H1 (cell line): ENCODE measurements around the gene TNS1. TPM values are rescaled to one million over a fixed set of nuclear protein-coding genes. Genes with fewer than 3 reads are reported as not detected.

ENCODE experiments used
- CTCF ChIA-PET: fragments of 300-600 bp; sonication (Branson Sonifier 250); formaldehyde crosslinking; loops from one replicate; lab custom pipeline; 2021; ENCODE audit not compliant: partially characterized antibody; lab: Charles Lee
- POLR2A ChIA-PET: fragments of 300-600 bp; sonication (Branson Sonifier 250); formaldehyde crosslinking; loops from one replicate; lab custom pipeline; 2021; ENCODE audit warnings: inconsistent platforms; ENCODE audit not compliant: partially characterized antibody; lab: Charles Lee
- DNase-seq, 2 experiments: peaks; one replicate each; pipeline versions ENCODE4 v3.0.0 to v3.0.0-alpha.2; 2010 to 2022; ENCODE audit warnings: low spot score in 2 of 2, low read depth in 1 of 2, mixed read lengths in 1 of 2
- FAIRE-seq: peaks from 2 replicates; lab custom pipeline; 2011; peaks lifted over from hg19 to GRCh38; lab: Jason Lieb, UNC
- H2AFZ ChIP-seq: 2 replicates; pipeline ENCODE4 v1.8.1; 2012; ENCODE audit warnings: low read length, inconsistent platforms
- H2AK5ac ChIP-seq: 2 replicates; pipeline ENCODE4 v1.6.1; 2013; ENCODE audit warnings: low read depth, low read length
- H2BK120ac ChIP-seq: replicated peaks from 2 replicates; pipeline ENCODE3; 2013; ENCODE audit warnings: low read depth, low read length, inconsistent platforms
- H2BK12ac ChIP-seq: 2 replicates; pipeline ENCODE4 v1.6.1; 2013; ENCODE audit warnings: low read depth, low read length
- H2BK15ac ChIP-seq: 2 replicates; pipeline ENCODE4 v1.6.1; 2013; ENCODE audit warnings: low read length
- H2BK20ac ChIP-seq: 2 replicates; pipeline ENCODE4 v1.6.1; 2013; ENCODE audit warnings: low read length
- H2BK5ac ChIP-seq: 2 replicates; pipeline ENCODE4 v1.6.1; 2013; ENCODE audit warnings: low read depth, low read length
- H3K14ac ChIP-seq: 2 replicates; pipeline ENCODE4 v1.6.1; 2013; ENCODE audit warnings: inconsistent platforms; ENCODE audit not compliant: insufficient read length
- H3K18ac ChIP-seq: 2 replicates; pipeline ENCODE4 v1.6.1; 2013; ENCODE audit warnings: low read length; ENCODE audit errors: extremely low read depth
- H3K23ac ChIP-seq: 2 replicates; pipeline ENCODE4 v1.6.1; 2013; ENCODE audit warnings: inconsistent platforms; ENCODE audit not compliant: insufficient read length
- H3K23me2 ChIP-seq: 2 replicates; pipeline ENCODE4 v1.6.1; 2013; ENCODE audit warnings: low read depth, low read length
- H3K27ac ChIP-seq: 2 replicates; pipeline ENCODE4 v1.6.1; 2011; ENCODE audit warnings: low read depth, low read length, inconsistent platforms
- H3K27me3 ChIP-seq, 4 experiments: replicated peaks in 1 of 4; 1 replicate in 1 of 4; 2 replicates in 3 of 4; pipeline versions ENCODE4 v1.6.1 to v1.8.1; 2011 to 2013; ENCODE audit warnings: low read length in 3 of 4, mild to moderate bottlenecking in 3 of 4, inconsistent platforms in 2 of 4, mixed read lengths in 2 of 4, moderate library complexity in 1 of 4; ENCODE audit not compliant: control insufficient read depth in 3 of 4, insufficient read depth in 3 of 4; ENCODE audit errors: extremely low read depth in 1 of 4
- H3K36me3 ChIP-seq, 4 experiments: 2 replicates each; pipeline versions ENCODE4 v1.6.1 to v1.8.1; 2011 to 2013; ENCODE audit warnings: mild to moderate bottlenecking in 4 of 4, low read length in 3 of 4, moderate library complexity in 2 of 4, control low read depth in 1 of 4, inconsistent platforms in 1 of 4; ENCODE audit not compliant: insufficient read depth in 4 of 4, control insufficient read depth in 2 of 4
- H3K4ac ChIP-seq: replicated peaks from 2 replicates; pipeline ENCODE3; 2013; ENCODE audit warnings: low read length, low read depth, mixed read lengths, inconsistent platforms; ENCODE audit not compliant: insufficient read length
- H3K4me1 ChIP-seq, 4 experiments: replicated peaks in 1 of 4; 1 replicate in 1 of 4; 2 replicates in 3 of 4; pipeline versions ENCODE4 v1.6.1 to v1.8.1; 2011 to 2013; ENCODE audit warnings: low read length in 3 of 4, inconsistent platforms in 2 of 4, mixed read lengths in 1 of 4; ENCODE audit not compliant: insufficient read depth in 4 of 4, control insufficient read depth in 3 of 4
- H3K4me2 ChIP-seq, 2 experiments: 2 replicates each; pipeline versions ENCODE4 v1.6.1 to v1.8.1; 2011 to 2013; ENCODE audit warnings: low read depth in 2 of 2, low read length in 2 of 2, control low read depth in 1 of 2, inconsistent platforms in 1 of 2, mild to moderate bottlenecking in 1 of 2; ENCODE audit not compliant: insufficient read depth in 1 of 2
- H3K4me3 ChIP-seq, 4 experiments: fragments of 200-600, 300-600 bp in 1 of 4; sonication (generic), shearing (Covaris generic), sonication (Bioruptor Twin) in 1 of 4; 2 replicates each; pipeline versions ENCODE4 v1.5.1 to v1.8.1; 2011 to 2016; ENCODE audit warnings: low read length in 4 of 4, low read depth in 3 of 4, control low read depth in 2 of 4, inconsistent platforms in 2 of 4, mild to moderate bottlenecking in 2 of 4, mixed read lengths in 1 of 4, moderate library complexity in 1 of 4; ENCODE audit not compliant: insufficient read depth in 2 of 4; ENCODE audit errors: extremely low read depth in 1 of 4
- H3K56ac ChIP-seq: replicated peaks from 2 replicates; pipeline ENCODE3; 2013; ENCODE audit warnings: low read depth, mild to moderate bottlenecking, mixed read lengths, low read length, inconsistent platforms; ENCODE audit not compliant: insufficient read length
- H3K79me1 ChIP-seq: 2 replicates; pipeline ENCODE4 v1.6.1; 2013; ENCODE audit warnings: low read depth, low read length, control low read depth
- H3K79me2 ChIP-seq, 2 experiments: 2 replicates each; pipeline versions ENCODE4 v1.6.1 to v1.8.1; 2012 to 2013; ENCODE audit warnings: low read length in 2 of 2, mild to moderate bottlenecking in 2 of 2, inconsistent platforms in 1 of 2; ENCODE audit not compliant: insufficient read depth in 2 of 2, control insufficient read depth in 1 of 2
- H3K9ac ChIP-seq, 4 experiments: replicated peaks in 1 of 4; 1 replicate in 1 of 4; 2 replicates in 3 of 4; pipeline versions ENCODE4 v1.6.1 to v1.8.1; 2011 to 2013; ENCODE audit warnings: low read depth in 3 of 4, low read length in 3 of 4, control low read depth in 2 of 4, mild to moderate bottlenecking in 2 of 4, moderate library complexity in 2 of 4, inconsistent platforms in 1 of 4; ENCODE audit errors: extremely low read depth in 1 of 4
- H3K9me3 ChIP-seq, 2 experiments: 2 replicates each; pipeline versions ENCODE4 v1.6.1 to v1.8.1; 2012 to 2013; ENCODE audit warnings: mild to moderate bottlenecking in 2 of 2, moderate library complexity in 2 of 2, control low read depth in 1 of 2, inconsistent platforms in 1 of 2, low read depth in 1 of 2, low read length in 1 of 2, mixed read lengths in 1 of 2; ENCODE audit not compliant: insufficient read depth in 2 of 2
- H4K20me1 ChIP-seq, 2 experiments: replicated peaks in 1 of 2; 2 replicates each; pipeline versions ENCODE3 to v1.8.1; 2011 to 2013; ENCODE audit warnings: inconsistent platforms in 2 of 2, low read length in 2 of 2, mild to moderate bottlenecking in 1 of 2; ENCODE audit not compliant: insufficient read depth in 2 of 2, control insufficient read depth in 1 of 2
- H4K5ac ChIP-seq: 2 replicates; pipeline ENCODE4 v1.6.1; 2013; ENCODE audit warnings: low read length, low read depth, mixed read lengths, inconsistent platforms; ENCODE audit not compliant: insufficient read length
- H4K8ac ChIP-seq: 2 replicates; pipeline ENCODE4 v1.8.0; 2013; ENCODE audit warnings: mild to moderate bottlenecking, moderate library complexity, low read length, inconsistent platforms; ENCODE audit not compliant: insufficient read depth; ENCODE audit errors: extremely low read depth
- H4K91ac ChIP-seq: replicated peaks from 2 replicates; pipeline ENCODE3; 2013; ENCODE audit warnings: low read length, mixed read lengths, inconsistent platforms; ENCODE audit not compliant: insufficient read length
- EZH2 ChIP-seq: fragments of 200-600 bp; sonication (generic); IDR thresholded peaks from 2 replicates; pipeline ENCODE4 v1.7.1; 2012; ENCODE audit warnings: low read depth, mild to moderate bottlenecking, moderate library complexity, low read length, inconsistent platforms; ENCODE audit not compliant: severe bottlenecking
- WGBS, 2 experiments: shearing (Covaris generic) in 1 of 2; methylation state at CpG; one replicate each; pipeline versions ENCODE4 v1.1.6 to v1.1.7; 2013 to 2015; ENCODE audit warnings: low lambda C conversion rate in 2 of 2, mixed read lengths in 2 of 2, inconsistent platforms in 1 of 2, low coverage in 1 of 2, missing lambda C conversion rate in 1 of 2; ENCODE audit not compliant: insufficient replicate concordance in 2 of 2, insufficient coverage in 1 of 2, insufficient read length in 1 of 2; ENCODE audit errors: extremely low coverage in 1 of 2, missing lambda C conversion rate in 1 of 2; 5-methylcytosine and 5-hydroxymethylcytosine counted together
- polyA plus RNA-seq, 7 experiments: library from polyadenylated mRNA; depleted of rRNA in 3 of 7; stranded (reverse) in 5 of 7; unstranded in 2 of 7; fragments of >200 nt in 5 of 7; fragments of 200-250 nt in 2 of 7; gene quantifications; 1 replicate in 5 of 7; 2 replicates in 1 of 7; 4 replicates in 1 of 7; pipeline versions ENCODE4 v1.2.1 to v1.2.3, GENCODE V29; 2011 to 2013; ENCODE audit warnings: missing spikeins in 2 of 7, mixed read lengths in 2 of 7
- total RNA-seq: library from RNA; stranded (reverse); fragmentation: NEBNext Ultra II Directional; extraction: Animal tissue kit (Norgen Biotek cat#: 25700); gene quantifications from 2 replicates; pipeline ENCODE4 v1.2.1, GENCODE V29; 2021

Gene TNS1
- total and polyA plus RNA-seq, 2 of the 8 experiments (the other 6 are each of a cell fraction or from before 2014, with no cell fraction given), result 1.5 to 5.1 TPM

GRCh38 chr2:217875556-217876252, 127.1 kb downstream of the TNS1 start:
- POLR2A ChIA-PET, result interaction anchor here (1.1 kb wide), 1 partner anchor 71 kb away, joined by 3 read pairs; no protein-coding TSS in a partner anchor
- no peak overlapping the region for H3K56ac ChIP-seq
- no peak overlapping the region for H3K23ac ChIP-seq
- H4K20me1 ChIP-seq, result no peaks in the 10 kb centered on the region
- no peak overlapping the region for H3K4me2 ChIP-seq
- WGBS, 2 experiments, result 98% methylated on average over 4 of the region's 4 CpGs; no CpG with 5 or more reads in 1 of the 2 experiments
- H3K18ac ChIP-seq, result no peak overlapping the region
- H3K79me2 ChIP-seq, result no peaks in the 10 kb centered on the region
- no peak for TF ChIP-seq EZH2
- TF ChIP-seq, all 59 proteins: peak for 0
- Histone ChIP-seq H2BK5ac (no peak overlapping the region), H4K8ac (no peak overlapping the region), H2BK20ac (no peak overlapping the region), H4K5ac (no peak overlapping the region), H3K27ac (no peak overlapping the region; the same call in 1 of the 2 replicates), H2AFZ (no peak overlapping the region), H3K36me3 (no peaks in the 10 kb centered on the region), H2BK120ac (no peak overlapping the region), H3K4me1 (peaks cover 0 to 7% (median 3%) of the 10 kb centered on the region in 4 experiments; a peak in 6 of 7 replicates), H3K9me3 (no peaks in the 10 kb centered on the region), H3K79me1 (no peaks in the 10 kb centered on the region), H4K91ac (no peak overlapping the region), H3K23me2 (no peaks in the 10 kb centered on the region), H3K4ac (no peak overlapping the region), H2BK15ac (no peak overlapping the region), H2BK12ac (no peak overlapping the region), H2AK5ac (no peak overlapping the region), H3K27me3 (no peaks in the 10 kb centered on the region), H3K14ac (no peak overlapping the region), H3K9ac (no peak overlapping the region), H3K4me3 (no peak overlapping the region)
- CTCF ChIA-PET, result interaction anchor here (0.6 to 19.5 kb wide), 11 partner anchors 9 to 180 kb away, joined by 3 to 759 read pairs (median 5); no protein-coding TSS in a partner anchor
- DNase-seq (no peak), FAIRE-seq (no peak)
